ENCODE data around the gene KRTAP11-1. TPM values are rescaled to one million over a fixed set of nuclear protein-coding genes. Genes with fewer than 3 reads are reported as not detected.

Gene KRTAP11-1, protein sequence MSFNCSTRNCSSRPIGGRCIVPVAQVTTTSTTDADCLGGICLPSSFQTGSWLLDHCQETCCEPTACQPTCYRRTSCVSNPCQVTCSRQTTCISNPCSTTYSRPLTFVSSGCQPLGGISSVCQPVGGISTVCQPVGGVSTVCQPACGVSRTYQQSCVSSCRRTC
- total RNA-seq, result not detected in 2 replicates

DNA sequence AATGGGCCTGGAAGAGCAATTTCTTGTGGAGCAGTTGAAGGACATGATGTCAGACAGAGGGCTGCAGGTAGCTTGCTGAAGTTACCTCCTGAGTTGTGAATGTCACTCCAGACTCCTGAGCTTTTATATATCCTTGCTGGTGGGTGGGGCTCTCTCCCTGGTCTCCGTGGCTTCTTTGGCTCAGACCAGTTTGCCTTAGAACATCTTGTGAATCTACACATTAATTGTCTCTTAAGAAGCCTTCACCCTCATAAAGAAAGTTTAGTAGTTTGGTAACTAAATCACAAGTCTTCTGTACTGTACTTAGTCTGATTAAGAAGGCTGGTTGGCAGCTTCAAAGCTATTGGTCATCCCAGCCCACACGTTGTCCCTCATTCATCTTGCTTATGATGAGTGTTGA is at the start of gene KRTAP11-1:
Gene KRTAP11-1 (minus strand): TSS at position 101 of the 400 bp plus-strand sequence. CDS start 56 bp downstream, at position 45.
- no peak for DNase-seq (ENCODE audit: low read depth, low spot score)

DNA sequence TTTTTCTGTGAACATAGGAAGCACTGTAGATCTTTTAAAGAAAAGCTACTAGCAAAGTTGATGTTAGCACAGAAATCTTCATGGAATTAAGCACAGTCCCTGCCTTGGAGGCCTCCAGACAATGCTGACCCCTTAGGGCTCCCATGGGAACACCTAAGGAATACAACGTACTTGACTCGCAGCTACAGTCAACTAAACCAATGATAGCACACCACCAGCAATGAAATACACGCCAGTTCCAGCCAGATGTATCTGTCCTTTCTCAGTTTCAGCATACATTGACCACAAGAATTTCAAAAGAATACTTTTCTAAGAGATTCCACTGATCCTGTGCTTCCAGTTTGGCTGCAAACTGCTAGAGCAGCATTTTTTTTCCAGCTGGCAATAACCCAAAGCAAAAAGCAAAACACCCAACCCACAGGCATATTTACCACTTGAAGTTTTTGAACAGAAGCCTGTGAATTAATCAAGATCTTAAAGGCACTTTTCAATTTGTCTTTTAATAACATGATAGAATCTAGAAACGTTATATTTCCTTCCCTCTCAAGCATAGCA is 42.8 kb upstream of the KRTAP11-1 start:
- DNase-seq (ENCODE audit: low read depth, low spot score), result no peak

DNA sequence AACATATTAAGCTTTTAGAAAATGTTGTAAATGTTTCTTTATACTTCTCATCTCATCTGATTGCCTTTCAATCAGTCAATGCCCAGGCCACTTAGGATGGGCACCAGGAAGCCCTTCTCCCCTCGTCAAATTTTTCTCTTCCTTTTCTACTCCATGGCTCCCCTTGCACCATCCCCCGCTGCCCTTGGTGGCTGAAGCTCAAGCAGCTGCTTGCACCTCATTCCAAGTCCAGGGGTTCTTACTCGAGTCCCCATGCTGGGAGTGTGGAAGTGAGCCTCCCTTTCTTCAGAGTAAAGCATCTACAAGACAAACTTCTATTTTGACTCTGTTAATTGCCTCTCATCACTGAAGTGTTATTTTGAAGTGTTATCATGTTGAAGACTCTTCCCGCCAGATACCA is 39.7 kb upstream of the KRTAP11-1 start:
- no peak for DNase-seq (ENCODE audit: low read depth, low spot score)

DNA sequence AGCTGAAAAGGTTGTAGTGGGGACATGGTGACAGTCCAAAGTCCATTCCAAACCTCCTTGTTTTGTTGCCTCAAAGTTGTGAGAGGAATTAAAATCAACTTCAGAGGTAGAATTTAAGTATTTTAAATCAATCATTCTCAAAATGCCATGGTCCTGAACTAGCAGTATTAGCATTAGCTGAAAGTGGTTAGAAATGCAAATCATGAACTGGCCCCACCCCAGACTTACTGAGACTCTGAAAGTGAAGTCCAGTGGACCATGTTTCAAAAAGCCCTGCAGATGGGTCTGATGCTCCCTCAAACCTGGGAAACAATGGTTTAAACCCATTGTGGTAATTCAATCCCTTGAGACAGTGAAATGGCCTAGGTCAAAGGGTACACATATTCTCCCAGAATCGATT is 36.2 kb upstream of the KRTAP11-1 start:
- no peak for DNase-seq (ENCODE audit: low read depth, low spot score)

DNA sequence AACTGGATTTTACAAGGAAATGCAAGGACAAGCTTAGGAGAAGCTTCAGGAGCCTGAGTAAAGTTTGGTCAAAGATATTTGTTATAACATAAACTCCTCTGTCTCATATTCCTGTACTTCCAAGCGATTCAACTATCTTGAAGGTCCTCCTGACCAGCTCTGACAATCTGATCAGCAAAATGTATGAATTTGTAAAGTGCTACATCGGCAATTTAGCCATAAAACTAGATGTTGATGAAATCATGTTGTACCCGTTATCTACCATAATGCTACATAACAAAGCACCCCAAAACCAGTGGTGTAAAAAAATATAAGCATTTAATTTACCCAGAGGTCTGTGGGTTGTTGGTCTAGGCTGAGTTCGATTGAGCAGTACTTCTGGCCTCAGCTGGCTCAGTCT is 19.5 kb upstream of the KRTAP11-1 start:
- DNase-seq (ENCODE audit: low read depth, low spot score), result no peak

DNA sequence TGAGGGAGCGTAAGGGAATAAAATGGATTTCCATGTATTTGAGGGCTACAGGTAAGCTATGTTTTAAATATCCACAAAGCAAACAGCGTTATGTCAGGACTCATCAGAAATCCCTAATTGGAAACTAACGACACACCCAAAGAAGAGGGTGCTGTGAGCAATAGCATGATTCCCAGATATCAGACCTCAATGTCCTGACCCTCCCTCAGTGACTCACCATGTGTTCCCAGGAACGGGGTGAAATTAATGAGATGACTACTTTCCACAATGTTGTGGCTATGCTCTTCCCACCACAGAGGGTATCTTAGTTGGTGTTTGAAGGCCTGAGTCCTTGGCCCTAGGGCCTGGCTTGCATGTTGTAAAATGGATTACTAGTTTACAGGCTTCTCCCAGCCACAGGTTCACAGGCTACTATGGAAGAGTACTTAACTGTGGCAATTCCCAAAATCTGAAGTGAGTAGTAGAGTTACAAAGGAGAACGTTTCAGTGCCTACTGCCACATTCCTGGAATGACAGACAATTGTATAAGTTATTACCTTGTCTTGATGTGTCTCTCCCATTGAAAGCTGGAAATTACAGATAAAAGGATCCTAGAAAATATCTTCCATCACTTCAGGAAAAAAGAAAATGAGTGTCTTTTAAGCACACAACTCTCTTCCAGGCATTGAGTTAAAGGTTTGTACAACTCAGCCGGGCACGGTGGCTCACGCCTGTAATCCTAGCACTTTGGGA is 1.7 kb upstream of the KRTAP11-1 start:
- DNase-seq (ENCODE audit: low read depth, low spot score), result no peak

DNA sequence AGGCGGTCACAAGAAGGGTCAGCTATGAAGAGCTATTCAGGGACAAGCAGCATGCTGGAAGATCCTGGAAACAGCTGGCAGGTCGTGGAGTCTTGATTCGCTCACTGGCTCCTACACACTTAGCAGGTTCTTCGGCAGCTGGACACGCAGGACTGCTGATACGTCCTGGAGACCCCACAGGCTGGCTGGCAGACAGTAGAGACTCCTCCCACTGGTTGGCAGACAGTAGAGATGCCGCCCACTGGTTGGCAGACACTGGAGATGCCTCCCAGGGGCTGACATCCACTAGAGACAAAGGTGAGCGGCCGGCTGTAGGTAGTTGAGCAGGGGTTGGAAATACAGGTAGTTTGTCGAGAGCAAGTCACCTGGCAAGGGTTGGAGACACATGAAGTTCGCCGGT is 466 bp downstream of the KRTAP11-1 start:
- DNase-seq (ENCODE audit: low read depth, low spot score), result no peak

DNA sequence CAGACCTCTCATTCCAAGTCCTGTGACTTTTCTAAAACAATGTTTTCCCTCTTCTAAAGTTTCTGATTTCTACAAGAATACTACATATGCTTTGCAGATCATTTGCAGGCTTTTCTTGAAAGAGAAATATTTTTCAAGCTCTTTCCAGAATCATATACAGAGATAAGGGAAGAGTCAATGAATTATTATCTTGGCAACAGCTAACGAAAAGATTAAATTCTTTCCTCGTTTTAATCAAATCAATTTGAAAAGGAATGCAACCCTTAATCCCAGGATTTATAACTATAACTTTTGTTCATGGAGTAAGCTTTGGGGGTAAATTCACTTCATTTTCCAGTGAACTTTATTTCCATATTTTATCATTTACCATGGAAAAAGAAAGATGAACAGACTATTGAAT is 6.9 kb downstream of the KRTAP11-1 start:
- DNase-seq (ENCODE audit: low read depth, low spot score), result no peak

DNA sequence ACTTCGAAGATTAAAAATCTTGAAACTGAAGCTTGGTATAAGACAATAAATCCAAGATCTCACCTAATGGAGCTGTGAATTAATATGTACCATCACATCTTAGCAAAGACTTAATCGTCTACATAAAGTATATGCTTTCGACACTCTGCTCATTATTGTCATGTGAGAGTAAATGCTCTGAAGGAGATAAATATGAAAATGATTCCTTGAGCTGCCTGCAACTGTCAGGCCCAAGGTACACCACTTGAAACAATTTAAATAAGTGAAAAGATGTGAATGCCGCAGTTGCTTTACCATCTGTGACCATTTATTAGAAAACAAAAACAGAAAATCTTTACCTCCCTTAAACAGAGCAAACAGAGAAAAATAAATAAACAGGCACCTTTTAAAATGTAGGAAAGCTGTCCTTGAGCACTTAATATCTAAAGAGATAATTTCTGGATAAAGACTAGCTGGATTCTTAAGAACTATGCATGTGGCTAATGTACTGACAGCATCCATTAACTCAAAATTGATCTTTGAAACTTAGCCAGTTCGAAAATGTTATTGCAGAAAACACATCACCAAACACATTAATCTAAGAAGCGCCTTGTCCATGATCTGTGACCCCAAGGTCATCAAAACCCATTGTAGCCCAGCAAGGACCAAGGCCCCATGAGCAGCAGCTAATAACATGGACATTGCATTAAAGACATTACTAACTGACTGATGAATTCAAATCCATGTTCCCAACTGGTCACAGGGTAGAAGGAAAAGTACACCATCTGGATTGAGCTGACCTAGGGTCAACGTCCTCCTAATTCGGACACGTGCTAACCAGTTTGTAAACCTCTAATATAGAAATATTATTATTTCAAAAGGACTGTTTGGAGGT is 33.5 kb downstream of the KRTAP11-1 start:
- no peak for DNase-seq (ENCODE audit: low read depth, low spot score)

DNA sequence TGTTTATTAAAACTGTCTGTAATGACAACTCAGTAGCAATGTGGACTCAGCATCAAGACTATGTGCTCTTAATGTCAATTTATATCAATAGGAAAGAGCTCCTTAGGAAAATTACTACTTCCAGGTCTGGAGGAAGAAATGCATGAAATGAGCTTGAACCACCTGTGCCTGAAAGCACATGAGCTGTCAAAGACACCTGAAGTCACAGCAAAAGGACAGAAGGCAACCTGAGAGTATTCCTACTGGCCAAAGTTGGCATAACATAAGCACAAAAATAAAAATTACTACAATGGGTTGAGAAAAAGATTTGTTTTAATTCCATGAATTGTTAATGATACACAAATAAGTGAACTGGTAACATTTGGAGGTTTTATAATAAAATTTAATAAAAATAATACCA is 38.4 kb downstream of the KRTAP11-1 start:
- DNase-seq (ENCODE audit: low read depth, low spot score), result no peak

DNA sequence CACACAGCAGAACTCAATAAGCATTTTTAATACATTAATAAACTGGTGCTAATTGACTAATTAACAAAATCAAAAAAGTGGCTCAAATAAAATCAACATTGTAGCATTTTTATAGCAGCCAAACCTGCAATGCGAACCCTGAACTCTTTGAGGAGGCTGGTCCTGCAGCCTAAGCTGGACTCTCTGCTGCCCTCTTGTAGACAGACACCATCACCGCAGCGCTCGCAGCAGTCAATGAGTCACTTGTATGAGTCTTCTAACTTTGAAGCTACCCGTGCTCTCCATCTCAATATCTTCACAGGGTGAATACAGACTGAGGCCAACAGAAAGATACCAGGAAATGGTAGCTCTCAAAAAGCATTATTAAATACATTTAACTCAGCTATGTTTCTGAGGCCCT is 42.1 kb downstream of the KRTAP11-1 start:
- no peak for DNase-seq (ENCODE audit: low read depth, low spot score)

DNA sequence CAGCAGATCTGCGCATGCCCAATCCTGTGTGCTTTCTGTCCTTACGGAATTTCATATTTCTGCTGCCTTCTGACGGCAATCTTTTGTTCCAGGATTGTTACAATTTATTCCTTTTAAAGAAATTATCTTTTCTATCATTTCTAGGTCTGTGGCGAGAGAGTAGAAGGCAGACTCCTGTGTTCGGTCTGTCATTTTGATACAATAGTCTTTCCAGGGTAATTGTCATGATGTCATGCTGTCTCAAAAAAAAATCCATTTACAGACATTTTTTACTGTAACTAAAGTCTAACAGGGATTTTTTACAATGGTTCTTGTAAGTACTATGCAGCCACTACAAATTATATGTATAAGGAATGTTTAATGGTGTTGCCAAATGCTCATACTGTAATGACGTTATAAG is 42.8 kb downstream of the KRTAP11-1 start:
- DNase-seq (ENCODE audit: low read depth, low spot score), result no peak

DNA sequence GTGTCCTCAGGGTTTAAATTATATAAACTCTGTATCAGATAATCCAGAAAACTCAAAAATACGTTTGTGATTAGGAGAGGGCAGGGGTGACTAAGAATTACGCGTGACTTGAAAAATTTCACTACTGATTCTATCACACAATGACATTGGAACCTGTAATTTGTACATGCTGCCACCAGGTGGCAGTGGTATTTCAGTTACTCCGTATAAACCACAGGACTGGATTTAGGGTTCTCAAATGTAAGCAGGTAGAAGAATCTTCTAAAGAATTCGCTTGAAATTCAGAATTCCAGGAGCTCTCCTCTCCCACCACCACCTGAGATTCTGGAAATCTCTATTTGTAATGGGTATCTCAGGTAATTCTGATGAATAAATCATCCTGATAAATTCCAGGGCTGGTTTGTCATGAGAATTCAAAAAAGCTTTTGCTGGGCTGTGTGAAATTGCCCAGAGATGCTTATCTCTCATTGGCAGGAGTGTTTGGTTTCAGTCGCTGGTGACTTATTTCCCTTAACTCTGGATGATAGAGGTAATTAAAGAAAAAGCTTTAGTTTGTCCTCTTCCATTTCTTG is 50.1 kb downstream of the KRTAP11-1 start:
- DNase-seq (ENCODE audit: low read depth, low spot score), result no peak

Other genes with a start within 250 kb of the KRTAP11-1 start
- gene KRTAP20-2, start 246.4 kb downstream of the KRTAP11-1 start, total RNA-seq, result not detected in 2 replicates
- not detected in 2 replicates for gene KRTAP20-3, start 238.7 kb downstream of the KRTAP11-1 start, total RNA-seq
- gene KRTAP21-3, start 162.8 kb downstream of the KRTAP11-1 start, total RNA-seq, result not detected in 2 replicates
- gene KRTAP21-2, start 134.3 kb downstream of the KRTAP11-1 start, total RNA-seq, result not detected in 2 replicates
- gene KRTAP21-1, start 126.2 kb downstream of the KRTAP11-1 start, total RNA-seq, result not detected in 2 replicates
- gene KRTAP8-1, start 68.3 kb downstream of the KRTAP11-1 start, total RNA-seq, result not detected in 2 replicates
- not detected in 2 replicates for gene KRTAP7-1, start 51.8 kb downstream of the KRTAP11-1 start, total RNA-seq
- gene KRTAP19-8, start 156.9 kb upstream of the KRTAP11-1 start, total RNA-seq, result not detected in 2 replicates

Data from pulmonary artery endothelial cell (primary cell).